HG03354 (cell line): ENCODE data around the gene CYP4V2.

ENCODE experiments used
- ATAC-seq: cut with Tn5 transposase; IDR thresholded peaks from one replicate; pipeline ENCODE4 v1.9.1; 2021; ENCODE audit warnings: mild to moderate bottlenecking; ENCODE audit not compliant: unreplicated experiment, poor library complexity, severe bottlenecking

Gene CYP4V2

DNA sequence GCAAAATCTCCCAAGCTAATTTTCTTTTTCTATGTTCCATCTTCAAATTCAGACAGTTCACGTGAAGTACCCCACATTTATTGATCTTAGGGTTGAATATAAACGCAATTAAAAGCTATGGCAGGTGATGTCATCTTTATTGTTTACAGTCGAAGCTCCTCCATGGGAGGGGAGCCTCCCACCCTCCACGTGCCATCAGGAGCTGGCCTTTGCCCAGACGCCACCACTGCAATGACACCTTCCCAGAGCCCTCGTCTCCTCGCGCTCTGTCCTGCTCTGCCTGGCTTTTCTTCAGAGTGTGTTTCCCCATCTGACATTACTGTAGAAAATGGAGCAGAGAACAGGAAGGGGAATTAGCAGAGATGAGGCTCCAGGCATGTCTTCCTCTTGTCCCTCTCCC is 18.8 kb upstream of the CYP4V2 start:
- no peak for ATAC-seq

DNA sequence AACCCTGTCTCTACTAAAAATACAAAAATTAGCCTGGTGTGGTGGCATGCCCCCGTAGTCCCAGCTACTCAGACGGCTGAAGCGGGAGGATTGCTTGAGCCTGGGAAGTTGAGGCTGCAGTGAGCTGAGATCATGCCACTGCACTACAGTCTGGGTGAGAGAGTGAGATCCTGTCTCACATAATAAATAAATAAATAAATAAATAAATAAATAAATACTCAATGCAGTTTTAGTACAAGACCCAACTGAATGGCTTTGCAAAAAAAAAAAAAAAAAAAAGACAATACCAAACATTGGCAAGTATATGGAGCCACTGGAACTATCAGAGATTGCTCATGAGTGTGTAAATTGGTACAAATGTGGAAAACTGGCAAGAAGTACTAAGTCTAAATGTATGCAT is 3.3 kb upstream of the CYP4V2 start:
- ATAC-seq = no peak

DNA sequence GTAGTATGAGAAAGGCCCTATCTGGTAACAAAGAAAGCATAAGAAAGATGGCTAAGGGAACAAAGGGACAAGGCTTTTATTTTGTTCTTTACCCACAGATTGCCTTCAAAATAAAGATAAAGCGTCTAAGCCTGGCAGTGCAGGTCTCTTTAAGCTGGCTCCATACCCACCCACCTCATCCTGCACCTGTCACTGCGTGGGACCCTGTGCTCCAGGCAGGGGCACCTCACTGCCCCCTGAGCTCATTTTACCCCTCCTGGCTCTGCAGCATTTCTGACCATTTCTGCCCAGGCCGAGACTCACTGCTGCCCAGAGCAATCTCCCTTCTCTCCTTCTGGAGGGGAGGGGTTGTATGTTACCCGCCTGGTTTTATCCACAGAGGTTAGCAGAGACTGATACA is 1.7 kb upstream of the CYP4V2 start:
- ATAC-seq = no peak

DNA sequence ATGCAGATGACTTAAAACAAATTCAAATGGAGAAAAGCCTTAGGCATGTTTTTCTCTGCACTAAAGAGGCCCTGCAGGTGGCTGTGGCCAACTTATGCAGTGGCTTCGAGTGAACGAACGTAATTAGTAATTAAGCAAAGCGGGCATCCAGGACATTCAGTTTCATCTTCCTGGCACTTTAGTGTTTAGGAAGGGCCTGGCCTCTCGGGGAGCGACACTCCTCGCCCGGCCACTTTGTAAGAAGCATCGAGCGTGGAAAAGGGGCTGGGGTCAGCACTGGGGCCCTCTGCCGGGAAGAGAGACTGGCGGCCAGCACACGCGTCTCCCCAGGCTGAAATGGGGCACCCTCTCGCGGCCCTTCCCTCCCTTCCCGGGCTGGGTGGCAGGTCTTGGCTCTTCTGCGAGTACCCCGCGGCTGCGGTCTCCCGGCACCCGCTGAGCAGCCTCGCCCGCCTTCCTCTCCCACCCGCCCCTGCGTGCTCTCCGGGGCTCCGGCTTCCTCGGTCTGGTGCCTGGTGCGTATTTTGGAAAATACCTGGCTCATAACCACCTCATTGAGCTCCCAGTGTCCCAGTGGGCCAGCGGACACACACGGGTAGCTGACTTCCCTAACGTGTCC is 677 bp upstream of the CYP4V2 start:
- peak; percentile 41 for ATAC-seq

DNA sequence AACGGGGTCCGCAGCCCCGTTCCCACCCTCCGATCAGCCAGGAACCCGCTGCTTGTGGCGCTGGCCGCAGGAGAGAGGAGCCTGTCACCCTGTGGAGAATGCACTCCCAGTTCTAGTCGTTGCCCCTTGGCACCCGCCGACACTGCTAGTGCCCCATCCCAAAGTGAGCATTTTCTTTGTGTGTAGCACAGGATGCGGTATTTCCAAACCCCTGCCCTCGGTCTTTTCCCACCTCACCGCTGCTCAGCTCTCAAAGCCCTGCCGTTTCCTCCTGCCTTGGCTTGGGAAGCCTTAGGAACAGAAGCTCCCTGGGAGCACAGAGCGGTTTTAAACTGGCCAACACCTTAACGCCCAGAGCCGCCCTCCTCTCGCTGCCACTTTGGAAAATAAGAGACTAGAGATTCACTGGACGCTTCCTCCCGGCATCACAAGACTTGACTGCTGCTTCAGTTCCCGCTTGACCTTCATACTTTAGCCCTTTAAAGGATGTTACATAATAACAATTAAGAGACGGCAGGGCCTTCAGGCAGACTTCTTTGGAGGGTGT is 772 bp downstream of the CYP4V2 start:
- peak; percentile 1 for ATAC-seq

DNA sequence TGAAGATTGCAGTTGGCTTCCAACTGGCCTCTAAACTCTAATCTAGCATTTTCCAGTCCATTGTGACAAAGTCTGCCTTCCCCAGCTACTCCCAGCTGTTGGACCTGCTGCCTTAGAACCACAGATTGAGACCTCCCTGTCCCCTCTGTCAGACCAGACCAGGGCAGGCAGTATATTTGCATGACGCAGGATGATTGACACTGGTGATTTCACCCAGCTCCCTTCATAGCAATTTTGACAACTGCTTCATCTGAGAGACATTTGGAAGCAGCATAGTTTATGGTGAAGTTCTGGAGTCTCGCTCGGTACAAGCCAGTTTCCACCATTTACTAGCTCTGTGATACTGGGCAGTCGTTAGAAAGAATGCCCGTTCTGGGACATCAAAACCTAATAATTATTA is 2.5 kb downstream of the CYP4V2 start:
- no peak for ATAC-seq

DNA sequence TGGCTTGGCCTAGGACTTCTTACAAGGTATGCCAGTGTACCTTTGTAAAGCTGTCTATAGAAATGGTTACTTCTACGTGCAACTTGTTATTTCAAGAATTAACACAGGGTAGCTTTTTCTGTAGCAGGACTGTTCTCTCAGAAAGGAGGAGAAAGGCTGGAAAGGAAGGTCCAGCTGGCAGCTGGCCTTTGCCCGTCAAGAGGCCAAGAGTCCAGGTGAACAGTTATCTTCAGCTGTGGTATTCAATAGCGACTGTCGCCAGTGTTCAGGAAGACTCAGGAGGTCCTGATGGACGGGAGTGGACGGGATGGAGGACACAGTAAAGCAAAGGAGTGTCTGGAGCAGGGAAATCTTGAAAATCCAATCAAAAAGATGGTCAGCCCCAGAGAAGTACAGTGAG is 4.7 kb downstream of the CYP4V2 start:
- no peak for ATAC-seq

DNA sequence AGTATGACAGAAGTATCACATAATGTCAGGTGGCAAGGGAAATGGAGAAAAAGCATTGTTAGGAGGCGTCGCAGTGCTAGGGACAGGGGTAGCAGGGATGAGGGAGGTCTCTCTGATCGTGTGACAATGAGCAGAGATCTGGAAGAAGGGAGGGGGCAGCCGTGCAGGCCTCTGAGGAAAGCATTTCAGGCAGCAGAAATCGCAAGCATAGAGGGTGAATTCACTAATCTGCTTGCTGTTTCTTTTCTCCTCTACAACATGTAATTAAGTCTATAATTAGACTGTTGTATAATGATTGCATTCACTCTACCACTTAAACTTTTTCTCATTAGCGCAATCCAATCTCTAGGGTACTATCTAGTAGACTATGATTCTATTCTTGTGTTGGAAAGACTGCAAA is 9.1 kb downstream of the CYP4V2 start:
- no peak for ATAC-seq

DNA sequence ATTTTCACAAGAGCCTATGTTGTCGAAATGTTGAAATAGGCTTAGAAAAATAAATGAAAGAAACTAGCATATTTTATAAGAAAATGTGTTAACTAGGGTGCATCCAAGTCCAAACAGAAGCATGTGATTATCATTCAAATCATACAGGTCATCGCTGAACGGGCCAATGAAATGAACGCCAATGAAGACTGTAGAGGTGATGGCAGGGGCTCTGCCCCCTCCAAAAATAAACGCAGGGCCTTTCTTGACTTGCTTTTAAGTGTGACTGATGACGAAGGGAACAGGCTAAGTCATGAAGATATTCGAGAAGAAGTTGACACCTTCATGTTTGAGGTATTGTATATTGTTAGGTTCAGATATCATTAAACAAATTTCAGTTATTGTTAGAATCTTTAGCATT is 9.6 kb downstream of the CYP4V2 start:
- no peak for ATAC-seq

DNA sequence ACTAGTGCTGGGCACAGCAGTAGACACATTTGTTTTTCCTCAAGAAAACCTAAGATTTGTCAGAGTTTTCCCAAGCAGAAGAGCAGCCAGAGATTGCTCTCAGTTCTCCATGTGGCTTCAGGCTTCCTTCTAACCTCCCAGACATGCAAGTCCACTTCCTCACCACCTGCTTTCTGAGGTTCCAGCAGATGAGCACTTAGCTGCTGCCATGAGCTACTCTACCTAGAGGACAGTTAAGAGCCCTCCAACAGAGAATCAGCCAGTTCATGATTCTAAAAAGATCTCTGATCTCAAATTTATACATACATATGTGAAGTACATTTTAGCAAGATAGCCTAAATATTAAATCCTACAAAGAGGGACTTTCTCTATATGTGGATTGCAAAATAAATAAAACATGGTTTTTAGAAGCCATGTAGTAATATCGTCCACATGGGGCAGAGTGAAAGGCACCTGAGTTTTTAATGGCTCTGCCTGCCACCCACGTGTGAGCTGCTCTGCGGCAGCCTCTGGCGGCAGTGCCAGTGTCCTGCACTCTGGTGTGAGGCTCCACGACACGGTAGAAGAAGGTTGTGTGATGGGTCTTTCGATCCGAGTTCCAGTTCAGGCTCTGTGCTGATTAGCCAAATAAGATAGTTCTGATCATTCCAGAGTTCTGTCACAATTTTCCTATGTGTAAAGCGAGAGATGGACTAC is 10.3 kb downstream of the CYP4V2 start:
- ATAC-seq = peak; percentile 96

DNA sequence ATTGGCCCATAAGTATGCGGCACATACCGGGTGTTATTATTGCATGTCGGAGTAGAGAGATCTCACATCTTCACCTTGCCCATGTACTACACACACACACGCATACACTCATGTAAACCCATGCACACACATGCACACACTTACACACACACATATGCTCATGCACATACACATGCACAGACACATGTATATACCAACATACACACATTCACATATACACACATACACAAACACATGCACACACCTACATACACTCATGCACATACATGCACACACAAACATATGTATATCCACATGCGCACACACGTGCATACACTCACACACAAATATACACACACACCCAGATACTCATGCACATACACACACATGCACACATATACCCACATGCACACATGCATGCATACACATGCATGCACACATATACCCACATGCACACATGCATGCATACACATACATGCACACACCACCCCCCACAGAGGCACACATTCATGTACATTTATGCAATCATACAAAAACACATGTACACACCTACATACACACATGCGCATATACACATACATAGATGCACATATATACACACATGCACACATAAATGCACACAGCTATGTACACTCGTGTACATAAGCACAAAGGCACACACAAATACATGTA is 11.2 kb downstream of the CYP4V2 start:
- ATAC-seq = no peak

DNA sequence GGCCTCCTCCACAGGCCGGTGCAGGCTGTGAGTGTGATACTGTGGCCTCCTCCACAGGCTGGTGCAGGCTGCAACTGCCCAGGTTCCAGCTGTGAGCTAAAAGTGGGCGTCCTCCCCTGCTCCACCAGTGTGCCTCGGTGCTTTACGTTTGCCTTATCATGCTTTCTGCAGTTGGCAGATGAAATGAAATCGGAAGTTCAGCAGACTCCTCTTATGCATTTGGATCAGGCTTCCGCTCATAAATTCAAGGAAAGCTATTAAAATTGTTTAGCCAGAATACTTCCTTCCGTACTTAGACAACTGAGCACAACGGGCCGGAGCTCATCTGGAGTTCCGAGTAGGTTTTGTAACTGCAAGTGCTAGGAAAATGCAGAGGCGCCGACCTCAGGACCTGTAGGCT is 12.0 kb downstream of the CYP4V2 start:
- no peak for ATAC-seq

DNA sequence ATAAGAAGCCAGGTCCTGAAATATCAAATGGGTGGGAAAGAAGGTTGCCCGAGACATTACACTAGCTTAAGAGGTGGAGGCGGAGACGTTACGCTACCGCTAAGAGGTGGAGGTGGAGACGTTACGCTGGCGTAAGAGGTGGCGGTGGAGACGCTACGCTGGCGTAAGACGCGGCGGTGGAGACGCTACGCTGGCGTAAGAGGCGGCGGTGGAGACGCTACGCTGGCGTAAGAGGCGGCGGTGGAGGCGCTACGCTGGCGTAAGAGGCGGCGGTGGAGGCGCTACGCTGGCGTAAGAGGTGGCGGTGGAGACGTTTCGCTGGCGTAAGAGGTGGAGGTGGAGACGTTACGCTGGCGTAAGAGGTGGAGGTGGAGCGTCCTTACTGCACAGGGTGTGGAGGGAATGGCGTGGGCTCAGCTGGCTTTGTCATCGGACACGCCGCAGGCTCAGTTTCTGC is 12.8 kb downstream of the CYP4V2 start:
- ATAC-seq = peak; percentile 60

DNA sequence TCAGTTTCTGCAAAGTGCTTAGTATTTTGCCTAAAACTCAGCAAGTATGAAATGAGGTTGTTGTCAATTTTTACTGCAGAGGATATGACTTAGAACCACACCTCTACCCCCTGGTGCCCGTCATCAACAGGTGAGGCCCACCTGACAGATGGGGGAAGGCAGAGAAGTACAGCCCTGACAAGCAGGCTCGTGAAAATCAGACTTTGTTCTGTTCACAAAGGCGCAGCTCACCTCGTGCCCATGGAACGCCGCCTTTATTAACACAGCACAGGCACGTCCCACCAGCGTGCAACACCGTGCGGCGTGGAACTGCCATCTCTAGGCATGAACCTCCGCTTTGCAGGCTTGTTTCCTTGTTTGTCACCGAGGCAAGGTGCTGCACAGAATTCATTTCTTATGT is 13.3 kb downstream of the CYP4V2 start:
- ATAC-seq = no peak

DNA sequence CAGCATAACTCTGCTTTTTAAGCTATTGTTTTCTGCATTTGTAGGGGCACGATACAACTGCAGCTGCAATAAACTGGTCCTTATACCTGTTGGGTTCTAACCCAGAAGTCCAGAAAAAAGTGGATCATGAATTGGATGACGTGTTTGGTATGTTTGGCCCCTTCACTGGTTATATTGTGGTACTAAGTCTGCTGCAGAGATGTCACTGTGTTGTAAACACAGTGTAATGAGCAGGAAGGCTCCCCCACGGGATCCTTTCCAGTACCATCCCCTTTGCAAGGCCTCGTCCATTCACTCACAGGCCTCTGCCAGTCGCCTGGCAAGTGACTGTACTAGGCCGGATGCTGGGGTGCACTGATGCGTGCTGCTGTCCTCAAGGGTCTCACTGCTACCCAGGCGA is 13.8 kb downstream of the CYP4V2 start:
- ATAC-seq = no peak

DNA sequence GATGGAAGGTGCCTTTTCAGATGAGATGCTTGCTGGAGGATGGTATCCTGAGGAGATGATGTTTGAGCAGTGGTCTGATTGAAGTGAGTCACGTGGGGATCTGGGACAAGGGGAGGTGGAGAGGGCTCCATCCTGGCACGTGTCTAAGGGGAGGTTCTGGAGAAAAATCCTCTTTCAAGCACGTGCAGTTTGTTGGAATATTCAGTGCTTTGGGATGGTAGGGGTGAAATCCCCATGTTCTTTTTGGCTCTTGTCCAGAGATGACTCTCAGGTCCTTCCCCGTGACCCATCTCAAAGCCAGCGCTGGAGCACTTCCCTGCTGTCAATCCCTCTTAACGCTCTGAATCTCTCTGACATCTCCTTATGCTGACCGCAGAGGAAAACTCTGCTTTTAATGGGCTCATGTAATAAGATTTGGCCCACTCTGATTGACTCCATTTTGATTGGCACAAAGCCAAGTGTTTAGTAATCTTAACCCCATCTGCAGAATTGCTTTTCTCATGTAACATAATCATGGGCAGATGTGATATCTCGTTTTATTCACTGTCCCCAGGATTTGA is 25.2 kb downstream of the CYP4V2 start:
- ATAC-seq = no peak

DNA sequence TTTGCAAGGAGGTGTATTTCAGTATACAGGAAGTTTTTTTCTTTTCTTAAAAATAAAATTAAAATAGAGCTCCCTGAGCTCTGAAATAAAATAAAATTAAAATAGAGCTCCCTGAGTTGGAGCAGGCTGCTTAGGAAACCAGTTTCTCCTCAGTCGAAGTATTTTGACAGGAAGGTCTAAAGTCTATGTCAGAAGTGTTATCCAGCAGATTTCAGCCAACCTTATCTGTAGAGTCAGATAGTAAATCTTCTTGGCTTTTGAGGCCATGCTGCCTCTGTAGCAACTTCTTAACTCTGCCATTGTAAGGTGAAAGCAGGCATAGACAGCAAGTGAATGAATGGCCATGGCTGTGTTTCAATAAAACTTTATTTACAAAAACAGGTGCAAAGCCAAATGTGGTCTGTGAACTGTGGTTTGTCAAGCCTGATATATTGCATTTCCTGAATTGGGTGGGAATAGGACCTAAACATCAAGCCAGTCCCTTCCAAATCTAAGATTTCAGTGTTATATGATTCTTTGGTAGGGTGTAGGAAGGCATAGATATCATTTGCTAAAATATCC is 26.4 kb downstream of the CYP4V2 start:
- ATAC-seq = no peak

DNA sequence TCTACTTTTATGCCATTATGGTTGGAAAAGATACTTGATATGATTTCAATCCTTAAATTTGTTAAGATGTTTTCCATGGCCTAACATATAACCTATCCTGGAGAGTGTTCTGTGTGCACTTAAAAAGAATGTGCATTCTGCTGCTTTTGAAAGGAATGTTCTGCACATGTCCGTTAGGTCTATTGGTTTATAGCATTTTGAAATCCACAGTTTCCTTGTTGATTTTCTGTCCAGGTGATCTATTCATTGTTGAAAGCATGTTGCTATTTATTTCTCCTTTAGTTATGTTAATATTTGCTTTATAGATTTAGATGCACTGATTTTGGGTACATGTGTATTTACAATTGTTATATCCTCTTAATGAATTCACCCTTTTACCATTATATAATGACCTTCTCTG is 30.3 kb downstream of the CYP4V2 start:
- no peak for ATAC-seq

DNA sequence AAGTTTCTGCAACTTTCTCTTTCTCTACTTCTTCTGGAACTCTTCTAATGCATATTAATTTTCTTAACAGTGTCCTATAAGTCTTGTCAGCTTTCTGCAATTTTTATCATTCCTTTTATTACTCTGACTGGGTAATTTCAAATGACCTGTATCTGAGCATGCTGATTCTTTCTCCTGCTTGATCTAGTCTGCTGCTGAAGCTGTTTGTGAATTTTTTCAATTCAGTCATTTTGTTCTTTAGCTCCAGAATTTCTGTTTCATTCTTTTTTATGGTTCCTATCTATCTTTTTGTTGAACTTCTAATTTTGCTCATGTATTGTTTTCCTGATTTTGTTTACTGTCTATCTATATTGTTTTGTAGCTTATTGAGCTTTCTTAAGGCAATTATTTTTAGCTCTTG is 34.5 kb downstream of the CYP4V2 start:
- ATAC-seq = no peak

DNA sequence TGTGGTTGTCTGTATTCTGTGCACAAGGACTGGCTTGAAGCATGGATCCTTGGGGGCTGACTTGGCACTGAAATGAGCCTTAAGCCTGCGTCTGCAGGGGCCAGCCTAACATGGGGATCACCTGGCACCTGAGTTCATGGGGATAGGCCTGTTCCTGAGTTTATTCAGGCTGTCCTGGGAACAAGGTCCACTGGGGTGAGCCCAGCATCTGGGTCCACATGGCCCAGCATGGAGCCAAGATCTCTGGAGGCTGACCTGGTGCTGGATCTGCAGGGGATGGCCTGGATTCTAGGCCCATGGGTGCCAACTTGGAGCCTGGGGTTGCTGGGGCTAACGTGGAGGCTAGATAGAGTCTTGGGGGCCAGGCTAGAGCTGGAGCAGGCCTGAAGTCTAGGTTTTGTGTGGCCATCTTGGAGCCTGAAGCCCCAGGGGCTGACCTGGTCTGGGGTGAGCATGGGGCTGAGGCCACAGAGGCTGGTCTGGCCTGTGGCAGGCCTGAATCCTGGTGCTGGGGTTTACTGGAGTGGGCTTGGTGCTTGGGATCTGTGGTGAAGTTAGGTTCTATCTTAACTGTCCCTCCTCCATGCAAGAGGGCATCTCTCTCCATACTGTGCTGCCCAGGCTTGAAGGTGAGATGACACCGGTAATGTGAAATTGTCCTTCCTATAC is 35.3 kb downstream of the CYP4V2 start:
- no peak for ATAC-seq
